ENCODE results near the gene RNF208.
A peak's percentile ranks its signal among the peaks of the same experiment; 100 is the strongest.

Gene RNF208

DNA sequence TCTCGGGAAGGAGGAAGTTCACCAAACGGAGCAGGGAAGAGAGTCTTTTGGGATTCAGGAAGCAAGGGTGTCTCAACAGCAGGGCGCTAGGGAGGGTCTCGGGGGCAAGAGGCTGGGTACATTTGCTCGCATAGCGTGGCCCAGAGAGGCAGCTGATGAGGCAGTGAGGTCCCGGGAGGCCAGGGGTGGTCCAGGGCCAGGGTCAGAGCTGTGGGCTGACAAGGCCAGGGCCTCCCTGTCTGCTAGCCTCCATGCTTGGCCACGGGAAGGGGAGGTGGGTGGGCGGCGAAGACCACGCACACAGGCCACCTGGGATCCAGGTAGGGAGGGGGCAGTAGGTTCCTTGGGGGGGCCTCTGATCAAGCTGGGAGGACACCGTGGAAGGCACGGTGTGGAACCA, 10.5 kb downstream of the RNF208 start:
- DNase-seq = no peak

DNA sequence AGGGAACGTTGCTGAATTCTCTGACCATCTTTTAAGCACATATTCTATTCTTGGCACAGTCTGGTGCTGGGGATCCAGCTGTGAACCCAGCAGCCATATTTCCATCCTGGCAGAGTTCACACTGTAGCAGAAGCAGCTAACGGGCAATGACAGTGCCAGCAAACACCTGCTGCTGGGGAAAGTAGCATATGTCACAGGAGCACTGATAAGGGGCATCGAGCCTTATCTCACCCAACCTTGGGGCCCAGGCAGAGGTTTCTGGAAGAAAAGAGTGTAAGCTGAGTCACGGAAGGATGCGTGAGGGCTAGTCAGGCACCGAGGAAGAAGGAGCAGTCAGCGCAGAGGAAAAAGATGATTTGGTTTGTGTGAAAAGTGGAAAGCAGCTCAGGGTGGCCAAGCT, 15.4 kb downstream of the RNF208 start:
- DNase-seq = no peak

DNA sequence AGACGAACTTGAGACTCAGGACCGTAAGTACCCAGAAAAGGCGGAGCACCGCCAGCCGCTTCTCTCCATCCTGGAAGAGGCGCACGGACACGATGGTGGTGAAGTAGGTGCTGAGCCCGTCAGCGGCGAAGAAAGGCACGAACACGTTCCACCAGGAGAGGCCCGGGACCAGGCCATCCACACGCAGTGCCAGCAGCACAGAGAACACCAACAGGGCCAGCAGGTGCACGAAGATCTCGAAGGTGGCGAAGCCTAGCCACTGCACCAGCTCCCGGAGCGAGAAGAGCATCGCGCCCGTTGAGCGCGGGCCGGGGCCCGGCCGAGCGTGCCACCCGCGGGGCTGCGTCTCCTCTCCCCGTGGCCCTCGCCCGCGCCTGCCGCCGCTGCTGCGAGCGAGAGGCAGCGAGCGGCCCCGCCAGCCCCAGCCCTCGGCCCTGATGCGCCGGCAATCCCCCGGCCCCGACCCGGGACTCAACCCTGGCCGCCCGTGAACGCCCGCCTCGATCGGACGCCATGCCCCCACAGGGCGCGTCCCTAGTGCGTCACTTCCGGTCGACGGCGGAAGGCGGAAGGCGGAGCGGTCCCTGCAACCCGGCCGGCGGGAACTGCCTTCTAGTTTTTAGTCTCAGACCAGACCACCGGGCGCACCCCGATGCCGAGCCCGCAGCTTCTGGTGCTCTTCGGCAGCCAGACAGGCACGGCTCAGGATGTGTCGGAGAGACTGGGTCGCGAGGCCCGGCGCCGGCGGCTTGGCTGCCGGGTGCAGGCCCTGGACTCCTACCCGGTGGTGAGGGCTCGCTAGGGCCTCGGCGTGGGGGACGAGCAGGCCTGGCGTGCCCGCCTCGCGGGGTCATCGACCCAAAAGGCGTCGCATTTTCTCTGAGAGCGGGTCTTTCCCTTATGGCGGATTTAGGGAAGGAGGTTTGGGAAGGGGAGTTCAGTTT, 16.6 kb downstream of the RNF208 start, which contains the start of the genes NDOR1 and TMEM203:
NDOR1 (plus strand) TSS at position 575 of the 944 bp plus-strand sequence; CDS start at position 653, 78 bp downstream.
TMEM203 (minus strand) TSS at position 523 of the 944 bp plus-strand sequence; CDS start at position 289, 234 bp downstream.
- DNase-seq = no peak

DNA sequence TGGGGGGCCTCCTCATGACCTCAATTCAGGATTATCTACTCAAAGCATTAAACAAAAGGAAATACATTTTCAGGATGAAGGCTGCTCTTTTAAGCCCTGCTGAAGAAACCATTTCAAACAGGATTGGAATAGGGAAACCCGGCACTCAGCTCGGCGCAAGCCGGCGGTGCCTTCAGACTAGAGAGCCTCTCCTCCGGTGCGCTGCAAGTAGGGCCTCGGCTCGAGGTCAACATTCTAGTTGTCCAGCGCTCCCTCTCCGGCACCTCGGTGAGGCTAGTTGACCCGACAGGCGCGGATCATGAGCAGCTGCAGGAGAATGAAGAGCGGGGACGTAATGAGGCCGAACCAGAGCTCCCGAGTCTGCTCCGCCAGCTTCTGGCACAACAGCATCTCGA, 17.3 kb downstream of the RNF208 start:
- DNase-seq = no peak

DNA sequence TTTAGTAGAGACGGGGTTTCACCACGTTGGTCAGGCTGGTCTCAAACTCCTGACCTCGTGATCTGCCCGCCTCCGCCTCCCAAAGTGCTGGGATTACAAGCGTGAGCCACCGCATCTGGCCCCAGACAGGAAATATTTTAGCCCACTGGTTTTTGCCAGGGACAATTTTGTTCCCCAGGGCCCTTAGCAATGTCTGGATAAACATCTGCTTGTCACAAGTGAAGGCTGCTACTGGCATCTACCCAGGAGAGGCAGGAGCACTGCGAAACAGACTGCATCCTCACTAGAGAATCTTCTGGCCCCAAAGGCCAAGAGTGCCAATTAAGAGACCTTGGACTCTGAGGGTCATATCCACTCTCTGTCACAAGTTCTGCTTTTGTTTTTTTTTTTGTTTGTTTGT, 19.1 kb downstream of the RNF208 start:
- DNase-seq = no peak

DNA sequence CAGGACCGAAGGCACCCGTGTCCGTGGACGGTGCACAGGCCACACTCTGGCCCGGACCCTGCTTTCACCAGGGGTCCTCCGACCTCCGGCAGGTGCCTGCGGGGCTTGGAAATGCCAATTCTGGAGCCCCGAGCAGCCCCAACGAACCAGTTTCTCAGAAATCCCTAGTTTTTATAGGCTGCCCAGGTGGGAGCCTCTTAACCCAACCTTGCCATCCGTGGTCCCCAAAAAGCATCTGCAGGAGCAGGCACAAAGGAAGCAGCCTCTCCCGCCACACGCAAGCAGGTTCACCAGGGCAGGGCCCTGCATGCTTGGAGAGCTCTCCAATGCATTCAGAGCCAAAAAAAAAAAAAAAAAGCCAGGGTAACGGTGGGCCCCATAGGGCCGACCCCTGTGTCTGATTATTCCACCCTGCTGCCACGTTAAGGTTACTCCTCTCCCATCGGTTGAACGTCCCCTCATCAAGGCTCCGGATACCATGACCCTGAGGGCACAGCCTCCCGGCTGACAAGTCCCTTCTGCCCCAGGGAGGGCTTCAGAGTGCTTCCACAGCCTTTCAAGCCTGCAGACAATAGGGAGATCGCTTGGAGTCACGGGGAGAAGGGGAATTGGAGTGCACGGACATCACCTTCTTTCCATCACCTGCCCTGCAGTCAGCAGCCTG, 20.7 kb downstream of the RNF208 start:
- DNase-seq = no peak

DNA sequence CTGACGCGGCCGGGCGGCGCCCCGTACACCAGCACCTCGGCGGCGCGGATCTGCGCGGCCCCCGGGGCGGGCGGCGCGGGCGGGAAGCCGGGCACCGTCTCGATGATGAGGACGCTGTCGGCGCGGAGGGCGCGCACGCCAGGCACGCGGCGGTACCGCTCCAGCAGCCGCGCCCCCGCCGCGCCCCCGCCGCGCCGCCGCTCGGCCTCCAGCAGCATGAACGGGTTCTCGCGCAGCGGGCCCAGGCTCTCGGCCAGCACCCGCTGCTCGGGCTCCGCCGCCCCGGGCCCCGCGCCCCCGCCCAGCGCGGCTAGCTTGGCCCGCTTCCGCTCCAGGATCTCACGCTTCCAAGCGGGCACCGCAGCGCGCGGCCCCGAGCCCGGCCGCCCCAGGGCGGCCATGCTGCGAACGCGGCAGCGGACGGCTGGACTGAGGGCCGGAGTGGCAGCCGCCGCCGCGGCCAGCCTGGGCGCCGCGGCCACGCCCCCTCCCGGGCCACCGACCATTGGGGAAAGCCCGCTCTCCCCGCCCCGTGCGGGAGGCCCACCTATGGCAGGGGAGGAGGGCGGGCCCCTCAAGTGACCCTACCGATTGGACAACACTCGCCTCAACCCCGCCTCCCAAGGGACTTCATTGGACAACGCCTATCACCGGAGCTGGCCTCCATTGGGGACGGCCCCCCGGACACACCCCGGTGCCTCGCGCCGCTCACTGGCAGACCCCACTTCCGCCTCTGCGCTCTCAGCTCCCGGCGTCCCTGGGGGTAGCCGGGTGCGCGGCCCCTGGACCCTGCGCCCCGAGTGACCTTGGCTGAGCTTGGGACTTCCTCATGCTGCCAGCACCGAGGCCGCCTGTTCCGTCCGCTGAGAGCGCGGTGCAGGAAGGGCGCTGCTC, 21.5 kb downstream of the RNF208 start, which contains the start of gene TPRN:
TPRN (minus strand) TSS at position 431 of the 894 bp plus-strand sequence; CDS start at position 401, 30 bp downstream.
- DNase-seq = peak; percentile 82

DNA sequence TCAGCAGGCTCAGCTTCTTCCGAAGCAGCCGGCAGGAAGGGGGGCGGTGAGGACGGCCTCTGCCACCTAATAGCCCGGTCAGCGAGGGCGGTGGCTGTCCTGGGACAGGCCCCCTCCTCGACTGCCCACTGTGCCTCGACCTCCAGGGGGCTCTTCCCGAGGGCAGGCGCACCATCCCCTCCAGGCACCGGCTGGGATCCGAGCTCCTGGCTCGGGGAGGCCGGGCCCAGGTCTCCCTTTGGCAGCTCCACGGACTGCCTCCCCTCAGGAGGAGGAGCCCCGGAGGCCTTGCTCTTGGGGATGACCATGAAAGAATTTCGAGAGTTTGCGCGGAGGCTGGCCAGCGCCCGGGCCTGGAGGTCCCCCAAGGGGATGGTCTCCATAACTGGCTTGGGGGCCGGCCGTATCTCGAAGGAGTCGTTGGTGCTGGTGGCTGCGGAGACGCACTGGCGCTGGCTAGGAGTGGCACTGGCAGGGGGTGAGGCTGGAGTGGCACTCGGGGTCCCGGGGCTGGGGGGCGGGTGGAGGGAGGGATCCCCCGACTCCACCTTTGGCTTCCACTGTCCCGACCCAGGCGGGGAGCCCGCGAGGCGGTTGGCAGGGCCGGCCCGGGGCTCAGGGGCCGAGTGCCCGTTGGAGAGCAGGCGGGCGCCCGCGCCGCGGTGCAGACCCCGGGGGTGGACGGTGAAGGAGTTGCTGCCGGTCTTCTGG, 22.5 kb downstream of the RNF208 start:
- no peak for DNase-seq

DNA sequence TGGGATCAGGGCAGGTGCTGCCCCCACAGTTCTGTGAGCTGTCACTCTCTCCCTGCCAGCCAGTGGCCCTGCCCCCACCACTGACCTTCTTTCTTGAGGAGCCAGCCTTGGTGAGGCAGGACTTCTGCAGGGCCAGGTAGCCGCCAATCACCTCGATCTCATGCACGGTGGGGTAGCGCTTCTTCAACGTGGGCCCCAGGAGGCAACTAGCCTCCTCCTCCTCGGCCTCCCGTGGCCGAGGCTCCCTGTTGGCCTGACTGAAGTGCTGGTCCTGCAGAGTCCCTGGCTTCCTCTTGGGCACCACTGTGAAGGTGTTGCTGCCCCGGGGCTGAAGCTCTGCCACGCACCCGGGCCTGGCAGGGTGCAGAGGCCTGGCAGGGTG, 23.1 kb downstream of the RNF208 start:
- no peak for DNase-seq

DNA sequence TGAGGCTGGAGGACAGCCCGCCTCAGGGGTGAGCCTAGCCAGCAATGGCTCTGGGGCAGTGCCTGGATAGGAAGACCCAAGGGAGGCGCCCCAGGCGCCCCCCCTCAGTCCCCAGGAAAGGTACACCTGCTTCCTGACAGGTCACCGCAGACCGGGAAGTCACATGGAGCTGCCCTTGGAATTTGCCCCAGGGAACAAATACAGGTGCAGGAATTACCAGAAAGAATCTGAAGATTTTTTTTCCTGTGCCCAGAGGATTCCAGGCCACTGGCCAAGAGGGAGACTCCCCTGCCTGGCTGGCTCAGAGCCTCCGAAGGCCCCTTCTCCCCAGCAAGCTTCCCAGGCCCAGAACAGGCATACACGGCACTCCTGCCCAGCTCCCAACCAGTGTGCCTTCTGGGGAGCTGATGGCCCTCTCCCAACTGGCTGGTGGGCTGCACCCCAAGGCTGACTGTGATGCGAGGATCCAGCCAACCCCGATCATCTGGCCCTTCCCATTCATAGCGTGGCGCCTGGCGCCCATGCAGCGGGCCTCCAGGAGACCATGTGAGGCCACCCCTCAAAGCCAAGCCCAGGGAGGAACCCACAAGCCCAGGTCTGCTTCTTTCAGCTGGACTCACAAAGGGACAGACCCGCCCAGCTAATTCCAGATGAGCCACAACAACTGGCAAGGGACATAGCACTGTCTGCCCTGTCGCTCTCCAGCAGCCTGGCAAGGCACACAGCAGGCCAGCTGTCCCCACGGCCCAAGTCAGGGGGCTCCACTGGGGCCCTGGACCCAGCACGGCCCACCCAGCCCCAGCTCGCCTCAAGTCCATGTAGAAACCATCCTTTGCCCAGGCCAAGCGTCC, 23.8 kb downstream of the RNF208 start:
- DNase-seq = no peak

DNA sequence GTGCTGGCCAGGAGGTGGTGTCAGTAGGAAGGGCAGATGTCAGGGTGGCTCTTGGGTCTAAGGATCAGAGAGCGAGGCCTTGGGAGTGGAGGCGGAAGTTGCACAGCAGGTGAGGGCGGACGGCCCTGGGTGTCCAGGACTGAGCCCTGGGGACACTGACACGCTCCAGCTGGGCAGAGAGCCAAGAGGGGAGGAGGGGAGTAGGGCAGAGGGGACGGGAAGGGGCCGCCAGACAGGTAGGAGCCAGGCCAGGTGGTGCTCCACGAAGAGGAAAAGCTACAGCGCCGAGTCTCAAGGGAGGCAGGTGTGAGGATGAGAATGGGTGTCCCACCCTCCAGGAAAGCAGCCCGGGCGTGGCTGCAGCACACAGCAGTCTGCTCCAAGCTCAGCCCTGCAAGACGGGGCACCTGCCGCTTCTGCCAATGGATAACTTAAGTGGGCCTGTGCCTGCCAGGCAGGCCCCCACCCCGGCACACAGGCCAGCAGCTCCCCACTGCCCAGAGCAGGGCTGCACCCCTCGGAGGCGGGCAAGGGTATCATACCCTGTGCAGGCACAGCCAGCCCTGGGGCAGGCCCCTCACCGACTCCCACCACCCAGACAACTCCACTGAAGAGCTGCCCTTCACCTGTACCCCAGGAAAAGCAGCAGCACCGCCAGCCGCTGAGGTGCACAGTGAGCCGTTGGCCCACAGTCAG, 26.4 kb downstream of the RNF208 start:
- DNase-seq = peak; percentile 62

DNA sequence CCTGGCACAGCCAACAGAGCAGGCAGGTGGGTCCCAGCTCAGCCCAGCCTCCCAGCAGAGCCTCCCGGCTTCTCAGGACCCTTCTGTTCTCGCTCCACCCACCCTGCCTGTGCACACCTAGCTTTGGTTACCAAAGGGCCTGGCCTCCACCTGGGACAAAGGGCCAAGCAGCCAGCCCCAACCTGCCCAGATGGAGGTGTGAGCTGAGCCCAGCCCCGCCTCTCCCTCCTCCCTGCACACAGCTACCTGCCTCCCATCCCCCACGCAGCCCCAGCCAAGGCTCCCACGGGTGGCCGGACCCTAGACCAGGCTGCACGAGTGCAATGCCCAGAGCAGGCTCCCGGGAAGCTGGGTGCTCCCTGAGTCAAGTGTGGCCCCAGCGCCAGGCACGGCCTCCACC, 27.1 kb downstream of the RNF208 start:
- DNase-seq = no peak

DNA sequence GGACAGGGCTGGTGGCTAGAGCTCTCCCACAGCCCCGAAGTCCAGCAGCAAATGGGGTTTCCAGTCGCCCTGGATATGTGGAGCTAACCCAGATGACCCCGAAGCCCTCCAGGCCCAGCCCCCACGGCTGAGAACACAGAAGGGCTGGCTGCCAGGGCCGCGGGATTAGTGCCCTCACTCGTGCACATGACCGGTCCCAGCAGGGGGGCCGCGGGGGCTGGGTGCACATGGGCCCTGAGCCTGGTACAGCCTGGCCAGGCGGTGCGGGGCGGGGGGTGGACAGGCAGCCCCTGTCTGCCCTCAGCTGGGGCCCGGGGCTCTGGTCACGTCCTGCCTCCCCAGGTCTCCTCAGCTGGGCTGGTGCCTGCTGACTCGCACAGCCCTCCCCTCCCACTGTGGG, 27.7 kb downstream of the RNF208 start:
- no peak for DNase-seq

DNA sequence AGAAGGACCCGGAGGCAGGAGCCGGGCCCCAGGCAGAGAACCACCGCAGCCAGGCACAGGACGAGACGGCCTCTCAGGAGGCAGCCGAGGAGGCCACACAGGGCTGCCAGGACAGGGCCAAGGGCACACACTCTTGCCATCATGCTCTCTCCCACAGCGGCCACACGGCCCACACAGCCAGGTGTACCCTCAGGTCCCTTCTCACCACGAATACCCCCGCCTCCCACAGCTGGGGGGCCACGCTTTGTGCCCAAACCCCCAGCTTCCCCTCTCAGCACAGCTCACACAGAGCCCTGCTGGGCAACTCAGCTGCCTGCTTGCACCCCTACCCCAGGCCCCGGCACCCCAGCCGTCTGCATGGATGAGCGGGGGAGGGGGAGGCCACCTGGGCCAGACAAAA, 28.3 kb downstream of the RNF208 start:
- no peak for DNase-seq

DNA sequence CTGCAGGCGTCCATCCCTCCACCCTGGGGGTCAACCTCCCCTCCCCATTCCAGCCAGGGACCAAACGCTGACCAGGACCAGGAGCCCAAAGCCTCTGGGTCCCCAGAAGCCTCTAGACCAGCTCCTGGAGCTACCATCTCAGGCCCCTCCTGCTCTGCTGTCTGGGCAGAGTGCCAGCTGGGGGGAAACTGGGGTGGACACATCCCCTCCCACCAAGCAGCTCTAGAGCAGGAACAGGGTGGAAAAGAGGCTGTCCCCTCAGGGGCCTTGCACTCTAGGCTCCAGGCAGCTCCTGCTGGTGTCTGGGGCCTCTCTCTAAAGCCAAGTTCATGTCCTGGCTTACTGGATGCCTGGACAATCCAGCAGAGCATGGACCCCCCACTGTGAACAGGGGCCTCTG, 29.2 kb downstream of the RNF208 start:
- DNase-seq = no peak

DNA sequence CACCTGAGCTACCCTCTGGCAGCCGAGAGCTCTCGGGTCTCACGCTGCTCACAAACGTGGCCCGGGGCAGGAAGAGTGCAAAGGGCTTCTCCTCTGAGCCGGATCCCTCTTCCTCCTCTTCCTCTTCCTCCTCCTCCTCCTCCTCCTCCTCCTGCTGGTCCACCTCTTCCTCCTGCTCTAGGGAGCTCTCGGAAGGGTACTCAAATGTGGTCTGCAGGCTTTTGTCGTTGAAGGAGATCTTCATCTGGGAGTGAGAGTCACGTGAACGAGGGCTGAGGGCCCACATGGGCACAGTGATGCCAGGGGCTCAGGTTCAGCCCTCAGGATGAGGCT, 29.6 kb downstream of the RNF208 start:
- no peak for DNase-seq

DNA sequence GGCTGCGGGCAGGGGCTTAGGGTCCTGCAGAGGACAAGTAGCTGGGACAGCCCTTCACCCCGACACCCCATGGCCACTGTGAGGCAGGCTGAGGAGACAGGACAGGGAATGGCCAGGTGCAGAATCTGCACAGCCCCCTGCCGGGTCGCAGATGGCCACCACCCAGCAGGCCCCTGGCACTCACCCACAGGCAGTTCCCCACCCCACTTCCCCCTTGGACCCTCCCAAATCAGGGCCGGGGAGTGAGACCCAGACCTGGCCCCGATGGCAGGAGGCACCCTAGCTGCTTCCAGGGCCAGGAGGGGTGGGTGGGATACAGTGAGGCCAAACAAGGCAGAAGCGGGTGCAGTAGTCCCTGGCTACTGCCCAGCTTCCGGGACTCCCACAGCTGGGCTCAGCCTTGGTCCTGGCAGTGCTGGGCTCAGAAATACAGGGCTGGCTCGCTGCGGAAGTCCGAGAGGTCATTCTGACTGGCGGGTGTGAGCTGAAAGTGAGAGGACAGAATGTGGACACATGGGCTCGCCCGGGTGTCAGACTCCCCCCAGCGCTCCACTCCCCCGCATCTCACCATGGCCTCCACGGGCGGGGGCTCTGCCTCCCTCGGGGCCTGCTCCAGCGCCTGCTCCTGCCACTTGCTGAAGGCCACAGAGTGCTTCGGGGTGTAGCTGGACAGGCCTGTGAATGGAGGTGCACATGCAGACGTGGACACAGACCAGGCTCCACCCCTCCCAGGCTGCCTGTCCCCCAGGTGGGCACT, 30.2 kb downstream of the RNF208 start:
- no peak for DNase-seq

DNA sequence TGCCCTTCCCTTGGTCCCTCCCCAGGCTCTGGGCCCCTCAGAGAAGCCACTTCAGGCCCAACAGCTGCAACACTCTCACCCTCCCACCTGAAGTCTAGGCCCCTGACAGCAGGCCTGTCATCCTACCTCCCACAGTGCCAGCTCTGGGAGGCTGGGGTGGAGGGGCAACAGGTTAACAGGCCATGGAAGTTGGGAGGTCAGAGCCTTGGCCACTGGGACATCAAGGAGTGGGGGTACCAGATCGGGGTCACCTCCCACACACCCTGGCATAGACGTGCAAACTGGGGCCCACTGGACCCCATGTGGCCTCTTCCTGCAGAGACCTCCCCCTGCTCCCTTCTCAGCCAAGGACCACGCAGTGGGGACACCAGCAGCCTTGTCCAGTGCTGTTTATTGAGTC, 30.8 kb downstream of the RNF208 start:
- DNase-seq = no peak

DNA sequence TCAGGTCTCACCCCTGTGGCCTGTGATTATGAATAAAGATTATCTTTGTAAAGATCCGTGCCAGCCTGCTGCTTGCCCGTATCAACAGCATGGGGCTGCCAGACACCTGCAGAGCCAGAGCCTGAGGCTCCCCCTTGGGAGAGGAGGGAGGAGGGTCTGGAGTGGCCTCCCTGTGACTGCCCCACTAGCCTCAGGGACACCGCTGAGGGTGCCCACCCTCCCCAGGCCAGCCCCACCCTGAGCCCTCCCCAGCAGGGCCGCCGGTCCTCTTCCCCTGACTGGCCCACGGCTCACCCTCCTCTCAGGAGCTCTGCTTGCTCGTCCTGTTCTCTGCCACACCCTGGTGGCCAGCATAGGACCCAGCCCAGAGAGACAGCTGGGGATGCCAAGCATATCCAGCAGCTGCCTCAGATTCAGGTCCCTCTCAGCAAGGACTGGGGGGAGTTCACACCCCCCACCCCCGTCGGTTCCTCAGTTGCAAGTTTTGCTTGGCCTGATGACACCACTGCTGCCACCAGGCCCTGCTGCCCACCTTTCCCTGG, 31.7 kb downstream of the RNF208 start:
- no peak for DNase-seq
